Vagina (tissue), 2 donors: ENCODE results near the gene CPAMD8.

Experiments used
- CTCF ChIP-seq, 3 experiments: fragments of 450-650 bp in 2 of 3; fragments of 200-600 bp in 1 of 3; sonication (generic) in 1 of 3; IDR thresholded peaks; one replicate each; pipeline ENCODE4 v1.5.1; 2017 to 2019; ENCODE audit warnings: antibody characterized with exemption in 3 of 3, mild to moderate bottlenecking in 2 of 3, moderate library complexity in 2 of 3
- POLR2AphosphoS5 ChIP-seq, 2 donors: sonication (generic); formaldehyde crosslinking; IDR thresholded peaks; one replicate each; pipeline ENCODE4 v1.9.0; 2017; ENCODE audit warnings: antibody characterized with exemption in 2 of 2, mild to moderate bottlenecking in 2 of 2, low read depth in 1 of 2; ENCODE audit not compliant: insufficient read depth in 1 of 2

- no peak for TF ChIP-seq CTCF (IDR thresholded peaks at IDR 0.05)
- TF ChIP-seq POLR2AphosphoS5 (IDR thresholded peaks at IDR 0.05; ENCODE audit: insufficient read depth in 1 of 2, low read depth in 1 of 2) = no peak
These were observed 104.6 kb downstream of the CPAMD8 start for GRCh38 chr19:16921766-16922591.
